Testis (tissue), 3 donors: Measurements from ENCODE around the gene UPK3BL1. TPM values are rescaled to one million over a fixed set of nuclear protein-coding genes. Genes with fewer than 3 reads are reported as not detected.
"Not testable (repeated sequence)": the region's sequence is repeated elsewhere in the genome, so short reads cannot be mapped to it uniquely, and the experiment has no call there.

Experiments
- DNase-seq: peaks from one replicate; pipeline ENCODE4 v3.0.0-alpha.2; 2019
- H3K27ac ChIP-seq, 2 donors: fragments of 200-600 bp; sonication (generic); one replicate each; pipeline ENCODE4 v1.5.1; 2019
- H3K27me3 ChIP-seq: fragments of 200-600 bp; sonication (generic); one replicate; pipeline ENCODE4 v1.5.1; 2019
- H3K36me3 ChIP-seq: fragments of 200-600 bp; sonication (generic); one replicate; pipeline ENCODE4 v1.5.1; 2017; ENCODE audit warnings: low read depth; ENCODE audit errors: missing control alignments
- H3K4me1 ChIP-seq: fragments of 200-600 bp; sonication (generic); one replicate; pipeline ENCODE4 v1.5.1; 2019
- H3K4me3 ChIP-seq, 2 donors: fragments of 200-600 bp; sonication (generic); one replicate each; pipeline ENCODE4 v1.5.1; 2017 to 2019
- H3K9me3 ChIP-seq: fragments of 200-600 bp; sonication (generic); one replicate; pipeline ENCODE4 v1.5.1; 2017
- WGBS, 2 donors: methylation state at CpG; one replicate each; pipeline ENCODE4 v1.1.5; 2018; 5-methylcytosine and 5-hydroxymethylcytosine counted together
- intact Hi-C: fragments of 100-400 bp; cut with DNase I; formaldehyde crosslinking; loops from one replicate; pipeline ENCODE4 v1.15.1; 2023; ENCODE audit warnings: low total_unique reads
- polyA plus RNA-seq: library from polyadenylated mRNA; stranded (reverse); fragments of 350-450 nt; fragmentation: Illumina TruSeq; extraction: RNeasy Lipid Tissue Mini Kit (QIAGEN cat#74804); gene quantifications from one replicate; pipeline ENCODE4 v1.2.3, GENCODE V29; 2014; ENCODE audit warnings: low read depth, low replicate concordance; ENCODE audit not compliant: insufficient read depth
- small RNA-seq, 2 donors: library from RNA; depleted of rRNA; stranded (forward); fragments of <200 nt; gene quantifications; one replicate each; pipeline ENCODE3, GENCODE V24; 2016
- total RNA-seq, 2 donors: library from RNA; depleted of rRNA; stranded (reverse); fragments of >200 nt; gene quantifications; one replicate each; pipeline ENCODE4 v1.2.3, GENCODE V29; 2016

The UPK3BL1 gene
- total and polyA plus RNA-seq, 3 donors from 2014 or later = 22.5 to 27.4 (median 24.2) TPM

DNA sequence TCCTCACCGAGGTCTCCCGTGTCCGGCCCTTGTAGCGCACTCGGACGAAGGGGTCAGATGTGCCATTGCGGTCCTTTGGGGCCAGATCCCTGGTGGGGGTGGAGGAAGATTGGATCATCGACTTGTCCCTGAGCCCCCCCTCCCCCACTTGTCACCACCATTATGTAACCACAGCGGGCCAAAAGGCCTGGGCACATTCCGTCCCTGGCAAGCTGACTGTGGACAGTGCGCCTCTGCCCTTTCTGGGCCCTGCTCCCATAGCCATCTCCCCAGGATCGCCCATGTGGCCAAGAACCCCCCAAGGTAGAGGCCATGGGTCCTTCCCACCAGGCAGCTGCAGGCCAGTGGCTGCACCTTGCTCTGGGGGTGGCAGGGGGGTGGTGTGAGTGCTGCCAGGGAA lies 40.3 kb downstream of the UPK3BL1 start:
- H3K27me3 ChIP-seq, intact Hi-C loops, H3K27ac ChIP-seq, DNase-seq, H3K36me3 ChIP-seq, H3K9me3 ChIP-seq, H3K4me1 ChIP-seq, H3K4me3 ChIP-seq: not testable (repeated sequence)
- WGBS, 2 donors = no CpG with 5 or more reads among the region's 12 CpGs

DNA sequence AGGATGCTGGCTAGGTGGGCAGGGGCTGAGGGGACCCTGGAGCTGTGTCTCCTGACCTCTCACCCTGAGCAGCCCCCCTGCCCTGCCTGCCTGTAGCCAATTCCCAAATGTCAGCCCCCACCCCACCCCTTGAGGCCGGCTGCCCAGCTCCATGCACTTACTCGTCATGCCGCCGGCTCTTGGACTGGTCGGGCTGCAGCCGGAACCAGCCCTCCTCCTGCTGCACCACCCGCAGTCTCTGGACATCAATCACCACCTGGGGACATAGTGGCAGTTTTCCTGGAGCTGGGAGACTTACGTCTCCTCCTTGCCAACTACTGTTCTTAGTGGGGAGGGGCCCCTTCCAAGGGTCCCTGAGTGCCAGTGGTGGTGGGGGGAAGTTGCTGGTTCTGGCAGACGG lies 42.9 kb downstream of the UPK3BL1 start:
- H3K36me3 ChIP-seq, H3K27ac ChIP-seq, DNase-seq, H3K9me3 ChIP-seq, intact Hi-C loops, H3K4me1 ChIP-seq, H3K27me3 ChIP-seq, H3K4me3 ChIP-seq: not testable (repeated sequence)
- no CpG with 5 or more reads among the region's 9 CpGs for WGBS, 2 donors

DNA sequence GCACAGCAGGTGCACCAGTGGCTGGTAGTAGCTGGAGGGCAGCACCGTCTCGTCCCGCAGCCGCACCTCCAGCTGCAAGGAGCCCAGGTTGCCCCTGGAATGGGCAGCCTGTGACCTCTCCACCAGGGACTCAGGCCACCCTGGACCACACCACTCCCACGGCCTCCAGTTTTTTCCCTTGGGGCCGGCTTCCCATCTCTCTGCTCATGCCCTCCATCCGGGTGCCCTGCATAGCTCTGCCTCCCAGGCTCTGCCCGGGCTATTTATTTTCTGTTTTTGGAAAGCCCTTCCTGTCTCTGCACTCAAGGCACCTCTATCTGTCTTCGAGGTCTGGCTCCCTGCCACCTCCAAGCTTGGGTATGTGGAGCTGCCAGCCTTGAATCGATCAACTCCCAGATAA lies 46.6 kb downstream of the UPK3BL1 start:
- H3K9me3 ChIP-seq, DNase-seq, H3K36me3 ChIP-seq, H3K27ac ChIP-seq, H3K4me3 ChIP-seq, intact Hi-C loops, H3K27me3 ChIP-seq, H3K4me1 ChIP-seq: not testable (repeated sequence)
- WGBS, 2 donors = 66% methylated on average over 5 of the region's 10 CpGs; no CpG with 5 or more reads in 1 of the 2 donors

DNA sequence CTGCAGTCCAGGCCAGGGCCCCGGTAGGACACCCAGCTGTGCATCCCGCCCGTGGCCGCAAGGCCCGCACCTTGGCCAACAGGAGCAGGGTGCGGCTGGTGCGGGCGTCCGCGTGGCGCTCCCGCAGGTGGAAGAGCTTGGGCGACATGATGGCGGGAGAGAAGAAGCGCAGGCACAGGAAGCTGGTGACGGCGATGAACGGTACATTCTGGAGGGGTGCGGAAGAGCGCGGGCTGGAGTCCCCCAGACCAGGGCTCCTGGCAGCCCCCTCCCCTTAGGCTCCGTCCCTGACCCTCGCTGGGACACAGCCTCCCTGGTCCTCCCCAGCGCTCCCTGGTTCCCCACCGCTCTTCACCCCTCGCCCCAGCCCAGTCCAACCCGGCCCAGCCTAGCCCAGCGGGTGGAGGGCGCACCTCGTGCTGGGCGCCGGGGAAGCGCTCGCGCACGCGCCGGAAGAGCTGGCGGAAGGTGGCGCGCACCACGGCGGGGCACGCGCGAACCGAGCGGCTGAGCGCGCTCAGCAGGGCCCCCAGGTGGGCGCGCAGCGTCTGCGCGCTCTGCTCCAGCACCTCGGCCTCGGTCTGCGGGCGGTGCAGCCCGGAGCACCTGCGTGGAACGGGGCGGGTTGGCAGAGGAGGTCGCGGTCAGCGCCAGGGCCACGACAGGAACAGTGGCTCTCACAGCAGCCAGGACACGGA lies 48.8 kb downstream of the UPK3BL1 start:
- H3K36me3 ChIP-seq, H3K9me3 ChIP-seq, H3K4me3 ChIP-seq, DNase-seq, H3K27me3 ChIP-seq, H3K27ac ChIP-seq, H3K4me1 ChIP-seq, intact Hi-C loops: not testable (repeated sequence)
- no CpG with 5 or more reads among the region's 68 CpGs for WGBS, 2 donors

DNA sequence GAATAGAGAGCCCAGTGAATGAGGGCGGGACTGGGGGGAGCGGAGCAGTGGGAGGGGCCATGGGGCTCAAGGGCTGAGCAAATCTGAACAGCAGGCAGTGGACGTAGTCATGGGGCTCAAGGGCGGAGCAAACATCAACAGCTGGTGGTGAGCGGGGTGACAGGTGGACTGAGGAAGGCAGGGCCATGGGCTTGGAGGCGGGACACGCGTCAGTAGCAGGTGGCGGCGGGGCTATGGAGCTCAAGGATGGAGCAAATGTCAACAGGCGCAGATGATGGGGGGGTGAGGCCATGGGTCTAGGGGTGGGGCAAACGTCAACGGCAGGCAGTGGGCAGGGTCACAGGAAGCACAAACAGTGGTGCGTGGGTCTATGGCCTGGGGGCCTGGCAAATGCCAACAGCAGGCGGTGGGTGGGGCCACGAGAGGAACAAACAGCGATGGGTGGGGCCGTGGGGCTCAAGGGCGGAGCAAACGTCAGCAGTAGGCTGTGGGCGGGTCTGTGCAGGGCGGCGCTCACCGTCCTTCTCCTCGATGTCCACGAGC lies 50.0 kb downstream of the UPK3BL1 start:
- H3K36me3 ChIP-seq, H3K27ac ChIP-seq, H3K4me3 ChIP-seq, H3K27me3 ChIP-seq, H3K4me1 ChIP-seq, intact Hi-C loops, H3K9me3 ChIP-seq, DNase-seq: not testable (repeated sequence)
- WGBS, 2 donors = 29 to 55% methylated on average over 9 of the region's 26 CpGs

DNA sequence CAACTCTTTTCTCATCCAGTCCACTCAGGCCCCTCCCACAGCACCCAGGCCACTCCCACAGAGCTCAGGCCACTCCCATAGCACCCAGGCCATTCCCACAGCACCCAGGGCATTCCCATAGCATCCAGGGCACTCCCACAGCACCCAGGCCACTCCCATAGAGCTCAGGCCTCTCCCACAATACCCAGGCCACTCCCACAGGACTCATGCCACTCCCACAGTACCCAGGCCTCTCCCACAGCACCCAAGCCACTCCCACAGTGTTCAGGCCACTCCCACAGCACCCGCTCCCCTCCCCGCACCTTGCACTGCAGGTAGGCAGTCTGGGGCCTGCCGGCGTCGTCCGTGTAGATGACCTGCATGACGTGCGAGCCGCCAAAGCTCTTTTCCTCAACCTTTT lies 52.7 kb downstream of the UPK3BL1 start:
- intact Hi-C loops, H3K9me3 ChIP-seq, DNase-seq, H3K36me3 ChIP-seq, H3K4me1 ChIP-seq, H3K4me3 ChIP-seq, H3K27ac ChIP-seq, H3K27me3 ChIP-seq: not testable (repeated sequence)
- no CpG with 5 or more reads among the region's 9 CpGs for WGBS, 2 donors

Small RNAs within 50 kb of the gene (small RNA-seq; reads per million reads assigned to genes)
- gene AC105052.3 (0 reads per million in 2 donors), gene UPK3BL1 (0 reads per million in 2 donors)

Other genes with a start within 250 kb of the UPK3BL1 start
- 10 to 100 TPM; 52.5 to 71.1 TPM for gene PRKRIP1, start 246.4 kb downstream of the UPK3BL1 start, total RNA-seq
- 50.8 TPM for gene PRKRIP1, start 246.4 kb downstream of the UPK3BL1 start, polyA plus RNA-seq
- gene ORAI2, start 209.2 kb downstream of the UPK3BL1 start, total RNA-seq = 10 to 100 TPM in 1 of 2 donors, 1 to 10 TPM in 1; 9.7 to 10.3 TPM
- 9.9 TPM for gene ORAI2, start 209.2 kb downstream of the UPK3BL1 start, polyA plus RNA-seq
- 10 to 100 TPM; 26.7 to 27.7 TPM for gene ALKBH4, start 177.9 kb downstream of the UPK3BL1 start, total RNA-seq
- 9.3 TPM for gene ALKBH4, start 177.9 kb downstream of the UPK3BL1 start, polyA plus RNA-seq
- 100 to 1,000 TPM; 221 to 350 TPM for gene LRWD1, start 177.8 kb downstream of the UPK3BL1 start, total RNA-seq
- gene LRWD1, start 177.8 kb downstream of the UPK3BL1 start, polyA plus RNA-seq = 540 TPM
- gene POLR2J, start 163.9 kb downstream of the UPK3BL1 start, total RNA-seq = 10 to 100 TPM; 33.9 to 46.0 TPM
- gene POLR2J, start 163.9 kb downstream of the UPK3BL1 start, polyA plus RNA-seq = 73.1 TPM
- 10 to 100 TPM; 11.5 to 15.7 TPM for gene RASA4B, start 125.0 kb downstream of the UPK3BL1 start, total RNA-seq
- 18.5 TPM for gene RASA4B, start 125.0 kb downstream of the UPK3BL1 start, polyA plus RNA-seq
- 10 to 100 TPM in 1 of 2 donors, 1 to 10 TPM in 1; 5.6 to 10.5 TPM for gene UPK3BL2, start 99.1 kb downstream of the UPK3BL1 start, total RNA-seq
- 4.4 TPM for gene UPK3BL2, start 99.1 kb downstream of the UPK3BL1 start, polyA plus RNA-seq
- 10 to 100 TPM in 1 of 2 donors, 1 to 10 TPM in 1; 5.4 to 15.6 TPM for gene SPDYE2, start 91.6 kb downstream of the UPK3BL1 start, total RNA-seq
- 19.5 TPM for gene SPDYE2, start 91.6 kb downstream of the UPK3BL1 start, polyA plus RNA-seq
- 10 to 100 TPM; 31.3 to 45.5 TPM for gene POLR2J3, start 70.2 kb downstream of the UPK3BL1 start, total RNA-seq
- gene POLR2J3, start 70.2 kb downstream of the UPK3BL1 start, polyA plus RNA-seq = 66.4 TPM
- gene RASA4, start 26.0 kb downstream of the UPK3BL1 start, total RNA-seq = 10 to 100 TPM; 28.0 to 49.0 TPM
- 43.3 TPM for gene RASA4, start 26.0 kb downstream of the UPK3BL1 start, polyA plus RNA-seq
- 10 to 100 TPM in 1 of 2 donors, 1 to 10 TPM in 1; 1.4 to 10.6 TPM for gene SPDYE2B, start 7.5 kb upstream of the UPK3BL1 start, total RNA-seq
- 3.3 TPM for gene SPDYE2B, start 7.5 kb upstream of the UPK3BL1 start, polyA plus RNA-seq
- gene POLR2J2, start 28.9 kb upstream of the UPK3BL1 start, total RNA-seq = 10 to 100 TPM in 1 of 2 donors, 1 to 10 TPM in 1; 7.6 to 10.2 TPM
- 1.4 TPM for gene POLR2J2, start 28.9 kb upstream of the UPK3BL1 start, polyA plus RNA-seq
- 10 to 100 TPM; 15.2 to 23.9 TPM for gene FAM185A, start 106.2 kb upstream of the UPK3BL1 start, total RNA-seq
- 4.5 TPM for gene FAM185A, start 106.2 kb upstream of the UPK3BL1 start, polyA plus RNA-seq